PC-9 (cell line): ENCODE measurements around the gene EPS15.

Experiments
- CTCF ChIP-seq: fragments of 200-600 bp; sonication (generic); conservative IDR thresholded peaks from 2 replicates; pipeline ENCODE4 v1.6.1; 2017; ENCODE audit warnings: mixed run types, antibody characterized with exemption, mild to moderate bottlenecking, moderate library complexity
- EZH2 ChIP-seq: fragments of 200-600 bp; sonication (generic); IDR thresholded peaks from 2 replicates; pipeline ENCODE4 v1.8.0; 2017; ENCODE audit warnings: antibody characterized with exemption, low read depth

GRCh38 chr1:51345300-51345687 is 173.8 kb downstream of the EPS15 start:
- TF ChIP-seq CTCF (no peak), EZH2 (no peak)
